Measurements from ENCODE around the gene TAL1.
A peak's percentile ranks its signal among the peaks of the same experiment; 100 is the strongest.

TAL1 gene

DNA sequence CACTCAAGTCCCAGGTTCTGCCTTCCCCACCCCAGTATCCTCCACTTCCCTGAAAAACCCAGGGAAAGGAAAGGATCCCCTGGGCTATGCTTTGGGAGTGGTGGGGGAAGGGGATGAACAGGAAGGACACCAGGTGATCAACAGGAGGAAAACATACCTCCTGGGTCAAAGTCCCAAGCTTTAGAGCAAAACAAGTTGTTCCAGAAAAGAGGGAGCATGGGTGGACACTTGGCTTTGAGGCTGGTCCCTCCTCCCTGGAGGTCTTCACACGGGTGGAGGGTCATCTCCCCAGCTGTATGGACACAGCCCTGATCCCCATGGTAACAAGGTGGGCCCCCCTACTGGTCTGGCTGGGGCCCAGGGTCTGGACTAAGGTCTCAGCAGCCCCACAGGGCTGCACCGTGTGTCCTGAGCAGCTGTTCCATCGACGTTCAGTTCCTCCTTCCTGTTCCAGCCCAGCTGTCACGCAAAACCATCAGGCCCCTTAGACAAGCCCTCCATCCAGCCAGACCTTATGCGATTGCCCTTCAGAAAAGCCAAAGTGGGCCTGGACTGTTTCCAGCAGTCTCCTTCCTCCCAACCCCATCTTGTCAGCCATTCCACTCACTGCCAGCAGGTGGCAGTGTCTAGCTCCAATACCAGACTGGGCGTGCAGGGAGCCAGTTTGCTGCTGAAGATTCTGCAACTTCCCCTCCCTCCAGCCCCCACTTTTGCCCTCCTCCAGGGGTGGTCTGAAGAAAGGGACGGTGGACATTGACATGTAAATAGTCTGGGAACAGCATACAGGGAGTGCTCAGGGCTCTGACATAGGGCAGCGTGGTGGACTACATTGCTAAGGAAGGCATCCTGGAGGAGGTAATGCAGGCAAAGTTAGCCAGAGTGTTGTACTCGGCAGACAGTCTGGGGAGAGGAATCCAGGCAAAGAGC is 39.3 kb downstream of the TAL1 start:
- DNase-seq (ENCODE audit: low read depth, low spot score), result peak; percentile 69
- H3K4me3 ChIP-seq (ENCODE audit: low read length), result no peak overlapping the region

- DNase-seq (ENCODE audit: low read depth, low spot score), result no peak
- no peak overlapping the region for H3K4me3 ChIP-seq (ENCODE audit: low read length)
These were observed 40.0 kb downstream of the TAL1 start for GRCh38 chr1:47191940-47192457.

GRCh38 chr1:47190857-47191256 is 41.2 kb downstream of the TAL1 start:
- DNase-seq (ENCODE audit: low read depth, low spot score), result no peak
- H3K4me3 ChIP-seq (ENCODE audit: low read length), result no peak overlapping the region

- H3K4me3 ChIP-seq (ENCODE audit: low read length), result no peak overlapping the region
- no peak for DNase-seq (ENCODE audit: low read depth, low spot score)
These were observed 41.5 kb downstream of the TAL1 start for GRCh38 chr1:47190509-47190855.

DNA sequence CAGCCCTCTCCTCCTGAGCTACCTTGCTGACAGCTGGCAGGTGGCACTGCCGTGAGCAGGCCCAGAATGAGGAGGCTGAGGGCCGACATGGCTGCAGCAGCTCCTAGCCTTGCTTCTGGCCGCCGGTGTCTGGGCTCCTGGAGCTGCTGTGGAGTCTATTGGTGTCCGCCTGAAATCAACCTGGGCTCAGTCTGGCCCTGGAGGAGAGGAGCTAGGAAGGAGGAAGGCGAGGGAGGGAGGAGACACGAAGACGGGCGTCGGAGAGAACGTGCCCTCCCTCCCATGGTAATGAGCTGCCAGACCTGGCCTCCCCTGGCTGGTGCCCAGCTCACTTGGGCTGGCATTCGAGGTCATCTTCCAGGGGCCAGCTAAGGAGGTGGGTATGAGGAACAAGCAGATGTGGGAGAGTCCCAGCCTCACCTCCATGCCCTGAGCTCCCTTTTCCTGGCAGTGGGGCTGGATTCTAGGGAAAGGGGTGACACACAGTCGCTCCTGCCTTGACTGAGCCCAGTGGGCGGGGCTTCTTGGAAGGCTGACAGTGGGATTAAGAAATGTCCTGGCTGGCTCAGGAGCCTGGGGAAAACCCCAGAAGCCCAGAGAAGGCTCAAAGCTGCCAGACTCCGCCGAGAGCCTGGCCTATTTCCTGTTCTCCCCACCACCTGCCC is 42.0 kb downstream of the TAL1 start, which contains the start of gene PDZK1IP1:
Gene PDZK1IP1 (minus strand): TSS at position 193 of the 665 bp plus-strand sequence. CDS start 104 bp downstream, at position 89.
- DNase-seq (ENCODE audit: low read depth, low spot score), result no peak
- H3K4me3 ChIP-seq (ENCODE audit: low read length), result no peak within 1 kb of the TSS

DNA sequence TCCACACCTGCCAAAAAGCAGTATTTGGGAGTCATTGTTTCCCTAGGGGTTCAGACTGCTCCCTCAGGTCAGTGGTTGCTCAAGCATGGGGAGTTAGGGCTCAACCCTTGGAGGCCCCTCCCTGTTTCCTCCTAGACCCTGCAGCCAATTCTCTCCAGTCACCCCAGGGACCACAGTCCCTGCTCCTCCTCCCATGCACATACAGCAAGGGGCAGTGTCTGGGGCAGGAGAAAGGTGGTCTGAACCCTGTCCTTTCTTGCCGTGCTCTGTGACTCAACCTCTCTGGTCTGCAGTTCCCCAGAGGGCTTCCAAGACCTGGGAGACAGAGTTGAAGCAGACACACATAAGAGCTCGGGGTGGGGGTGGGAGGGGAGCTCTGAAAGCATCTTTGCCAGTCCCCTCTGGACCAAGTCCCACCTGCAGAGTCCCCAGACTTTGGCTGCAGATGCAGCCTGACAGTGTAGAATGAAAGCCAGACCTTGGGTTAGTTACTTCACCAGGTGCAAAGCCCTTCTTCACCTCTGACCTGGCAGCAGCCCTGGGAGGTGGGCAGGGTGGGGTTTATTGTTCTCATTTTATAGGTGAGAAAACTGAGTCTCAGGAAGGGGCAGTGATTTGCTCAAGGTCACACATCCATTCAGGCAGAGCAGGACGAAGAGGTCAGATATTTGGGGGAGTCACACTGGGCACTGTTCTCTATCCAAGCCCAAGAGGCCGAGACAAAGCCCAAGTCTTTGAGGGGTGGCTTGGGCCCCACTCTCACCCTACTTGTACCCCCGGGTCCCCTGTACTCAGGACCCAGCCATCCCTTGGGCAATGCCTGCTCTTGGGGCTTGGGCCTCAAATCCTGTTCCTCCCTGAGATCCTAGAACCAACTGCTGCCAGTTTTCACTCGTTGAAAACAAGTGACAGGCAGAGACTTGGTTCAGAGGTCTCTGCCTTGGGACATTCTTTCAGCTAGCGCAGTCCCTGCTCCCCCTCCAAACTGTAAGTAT is 42.9 kb downstream of the TAL1 start:
- no peak overlapping the region for H3K4me3 ChIP-seq (ENCODE audit: low read length)
- no peak for DNase-seq (ENCODE audit: low read depth, low spot score)

DNA sequence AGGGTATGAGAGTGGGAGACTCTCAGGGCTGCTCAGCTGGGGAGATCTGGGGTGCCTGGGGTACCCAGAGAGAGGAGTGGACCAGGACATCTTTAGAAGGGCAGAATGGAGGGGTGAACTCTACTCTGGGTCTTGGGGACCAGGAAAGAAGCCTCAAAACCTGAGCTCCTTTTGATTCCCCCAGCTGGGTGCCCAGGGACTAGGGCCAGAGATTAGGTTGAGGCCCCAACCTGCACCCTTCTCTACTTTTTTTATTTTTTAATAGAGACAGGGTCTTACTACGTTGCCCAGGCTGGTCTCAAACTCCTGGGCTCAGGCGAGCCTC is 44.1 kb downstream of the TAL1 start:
- DNase-seq (ENCODE audit: low read depth, low spot score), result no peak
- H3K4me3 ChIP-seq (ENCODE audit: low read length), result no peak overlapping the region

DNA sequence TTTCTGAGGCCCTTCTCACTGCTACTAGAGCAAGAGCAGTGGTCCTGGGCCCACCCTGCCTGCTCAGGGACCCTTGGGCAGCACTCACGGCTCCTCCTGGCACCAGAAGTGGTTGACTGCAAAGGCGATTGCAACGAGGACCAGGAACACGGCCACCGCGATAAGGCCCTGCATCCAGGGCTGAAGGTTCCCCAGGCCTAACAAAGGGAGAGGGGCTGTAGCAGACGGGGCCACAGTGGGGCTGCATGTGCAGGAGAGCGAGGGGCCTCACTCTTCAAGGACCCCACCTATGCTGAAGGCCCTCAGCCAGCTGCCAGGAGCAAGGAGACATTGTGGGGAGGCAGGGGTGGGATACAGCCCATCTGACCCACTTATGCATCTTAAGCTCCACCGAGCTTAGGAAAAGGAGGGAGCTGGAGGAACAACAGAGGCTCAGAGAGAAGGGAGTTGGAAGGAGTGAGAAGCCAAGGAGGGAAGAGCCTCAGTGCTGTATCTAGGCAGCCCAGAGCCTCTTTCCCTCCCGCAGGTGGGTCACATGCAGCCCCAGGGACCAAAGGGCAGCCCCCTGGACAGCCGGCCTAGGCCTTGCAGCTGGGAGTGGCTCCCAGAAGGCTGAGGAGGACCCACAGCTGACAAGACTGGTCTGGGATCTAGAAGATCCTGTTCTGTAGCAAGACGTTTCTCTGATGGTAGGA is 44.6 kb downstream of the TAL1 start:
- no peak for DNase-seq (ENCODE audit: low read depth, low spot score)

GRCh38 chr1:47186267-47187185 is 45.5 kb downstream of the TAL1 start:
- no peak for DNase-seq (ENCODE audit: low read depth, low spot score)
- H3K4me3 ChIP-seq (ENCODE audit: low read length), result no peak overlapping the region

More for the DNA sequence above, 44.6 kb downstream of the TAL1 start:
- H3K4me3 ChIP-seq (ENCODE audit: low read length), result no peak overlapping the region

DNA sequence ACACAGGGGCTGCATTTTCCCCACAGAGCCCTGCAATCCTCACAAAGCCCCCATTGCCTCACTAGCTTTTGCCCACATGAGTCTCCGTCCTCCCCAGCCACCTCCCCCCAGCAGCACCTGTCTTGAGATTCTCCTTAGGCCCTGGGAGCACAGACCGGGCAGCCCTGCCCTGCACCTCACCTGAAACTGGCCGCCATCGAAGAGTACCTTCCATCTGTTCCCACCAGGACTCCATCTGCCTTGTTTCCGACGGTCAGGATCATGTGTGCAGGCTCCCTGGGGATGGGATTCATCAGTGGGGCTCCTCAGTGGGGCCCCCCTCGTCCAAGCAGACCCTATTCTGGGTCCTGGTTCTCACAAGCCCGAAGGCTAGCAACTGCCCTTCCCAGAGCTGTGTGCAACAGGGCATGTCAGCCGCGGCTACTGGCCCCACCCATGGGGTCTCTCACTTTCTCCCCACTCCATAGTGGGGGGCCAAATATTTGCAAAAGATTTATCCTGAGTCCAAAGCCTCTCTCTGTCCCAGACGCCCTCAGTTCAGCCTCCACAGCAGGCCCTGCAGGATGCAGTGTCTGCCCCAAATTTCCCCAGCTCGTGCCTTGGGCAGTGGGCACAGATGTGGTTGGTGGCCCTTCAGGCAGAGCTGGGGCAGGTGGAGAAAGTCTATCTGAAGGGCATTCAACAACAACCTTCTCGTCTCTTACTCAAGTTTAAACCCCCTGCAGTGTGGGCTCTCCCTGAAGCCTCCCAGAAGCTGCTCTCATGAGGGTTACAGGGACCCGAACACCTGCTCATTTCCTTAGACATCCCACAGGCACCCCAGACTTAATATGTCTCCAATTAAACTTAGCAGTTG is 47.0 kb downstream of the TAL1 start:
- no peak overlapping the region for H3K4me3 ChIP-seq (ENCODE audit: low read length)
- no peak for DNase-seq (ENCODE audit: low read depth, low spot score)

DNA sequence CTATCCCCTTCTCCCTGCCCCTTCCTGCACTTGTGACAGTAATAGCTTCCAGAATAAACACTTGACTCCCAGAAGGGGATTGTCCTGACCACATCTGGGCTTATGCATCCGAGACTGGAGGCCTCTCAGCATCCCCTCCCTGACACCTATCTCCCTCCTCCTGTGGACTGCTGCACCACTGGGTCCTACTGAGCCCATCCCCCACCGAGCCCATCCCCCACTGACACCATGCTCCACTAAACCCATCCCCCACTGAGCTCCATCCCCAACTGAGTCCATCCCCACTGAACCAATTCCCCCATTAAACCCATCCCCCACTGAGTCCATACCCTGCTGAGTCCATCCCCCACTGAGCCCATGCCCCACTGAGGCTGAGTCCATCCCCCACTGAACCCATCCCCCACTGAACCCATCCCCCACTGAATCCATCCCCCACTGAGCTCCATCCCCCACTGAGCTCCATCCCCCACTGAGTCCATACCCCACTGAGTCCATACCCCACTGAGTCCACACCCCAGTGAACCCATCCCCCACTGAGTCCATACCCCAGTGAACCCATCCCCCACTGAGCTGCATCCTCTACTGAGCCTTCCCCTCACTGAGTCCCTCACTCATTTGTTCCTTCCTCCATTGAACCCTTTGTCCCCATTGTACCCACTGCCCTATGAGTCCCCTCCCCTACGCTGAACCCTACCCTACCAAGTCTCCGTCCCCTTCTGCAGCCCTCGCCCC is 47.8 kb downstream of the TAL1 start:
- H3K4me3 ChIP-seq (ENCODE audit: low read length), result no peak overlapping the region
- DNase-seq (ENCODE audit: low read depth, low spot score), result peak; percentile 28

DNA sequence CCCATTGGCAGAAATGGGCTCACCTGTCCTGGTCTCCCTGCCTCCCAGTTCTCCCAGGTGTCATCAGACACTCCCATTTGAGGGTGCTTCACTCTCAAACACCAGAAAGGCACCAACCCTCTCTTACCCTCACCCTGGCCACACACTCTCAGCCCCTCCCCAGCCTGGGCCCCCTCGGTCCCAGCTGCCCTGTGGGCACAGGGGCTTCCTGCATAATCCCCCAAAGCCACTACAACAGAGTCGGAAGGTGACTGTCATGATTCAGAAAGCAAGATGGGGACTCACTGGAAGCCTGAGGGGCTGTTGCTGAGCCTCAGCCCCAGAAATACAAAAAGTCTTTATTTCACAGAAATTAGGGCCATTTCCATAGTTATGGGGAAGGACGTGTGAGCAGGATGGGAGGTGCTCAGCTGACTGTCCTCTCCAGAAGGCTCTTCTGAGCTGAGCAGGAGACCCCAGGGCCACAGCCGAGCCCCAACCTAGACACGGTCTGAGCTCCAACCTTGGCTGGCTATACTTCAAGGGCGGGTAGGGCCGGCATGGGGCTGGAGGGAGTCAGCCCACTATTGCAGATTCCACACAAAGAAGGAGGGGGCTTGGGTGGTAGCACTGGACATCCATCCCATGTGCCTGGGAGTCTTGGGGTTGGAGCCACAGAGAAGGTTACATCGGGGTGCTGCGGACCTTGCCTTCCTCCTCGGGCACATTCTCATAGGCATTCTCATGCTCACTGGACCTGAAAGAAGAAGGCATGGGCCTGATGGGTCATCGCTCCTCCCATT is 48.5 kb downstream of the TAL1 start:
- no peak overlapping the region for H3K4me3 ChIP-seq (ENCODE audit: low read length)
- no peak for DNase-seq (ENCODE audit: low read depth, low spot score)

- no peak for DNase-seq (ENCODE audit: low read depth, low spot score)
- no peak overlapping the region for H3K4me3 ChIP-seq (ENCODE audit: low read length)
These were observed 49.3 kb downstream of the TAL1 start for GRCh38 chr1:47182676-47183235.

DNA sequence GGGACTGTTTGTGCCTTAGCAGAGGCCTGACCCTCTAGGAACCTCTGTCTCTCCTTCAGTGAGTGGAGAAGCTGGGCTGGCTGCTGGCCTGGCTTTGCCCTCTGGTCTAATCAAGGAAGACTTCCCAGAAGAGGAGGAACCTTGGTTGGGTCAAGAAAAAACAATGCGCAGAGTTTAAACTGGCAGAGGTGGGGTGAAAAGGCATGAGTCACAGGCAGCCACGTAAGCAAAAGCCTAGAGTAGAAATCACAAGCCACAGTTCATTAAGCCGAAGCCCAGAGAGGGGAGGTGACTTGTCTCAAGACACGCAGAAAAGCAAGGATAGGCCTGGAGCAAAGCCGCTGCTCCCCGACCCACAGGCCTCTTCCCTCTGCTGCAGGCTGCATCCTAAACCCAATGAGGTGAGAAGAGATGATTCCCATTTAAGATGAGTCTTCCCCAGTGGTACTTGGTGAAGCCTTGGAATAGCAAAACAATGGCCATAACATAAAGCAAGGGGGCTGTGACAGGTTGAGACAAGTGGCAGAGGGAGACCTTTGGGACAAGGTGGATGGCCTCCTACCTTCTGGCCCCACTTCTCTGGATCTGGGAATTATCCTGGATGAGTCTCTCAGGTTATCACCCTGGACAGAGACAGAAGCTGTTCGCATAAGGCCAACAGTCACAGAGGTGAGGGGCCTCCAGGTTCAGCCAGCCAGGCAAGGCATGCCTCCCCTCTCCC is 49.9 kb downstream of the TAL1 start:
- no peak for DNase-seq (ENCODE audit: low read depth, low spot score)
- no peak overlapping the region for H3K4me3 ChIP-seq (ENCODE audit: low read length)
